Tibial artery (tissue), 4 donors: ENCODE results near the gene MMP15.
"Not testable (repeated sequence)": the region's sequence is repeated elsewhere in the genome, so short reads cannot be mapped to it uniquely, and the experiment has no call there.

ENCODE experiments used
- DNase-seq, 2 donors: peaks; one replicate each; pipeline ENCODE4 v3.0.0-alpha.2; 2019
- H3K27ac ChIP-seq, 2 donors: fragments of 200-600 bp; sonication (generic) in 1 of 2; 1 replicate in 1 of 2; 2 replicates in 1 of 2; pipeline ENCODE4 v1.5.1; 2018 to 2019; ENCODE audit warnings: mild to moderate bottlenecking in 1 of 2
- H3K27me3 ChIP-seq, 2 donors: fragments of 200-600 bp; sonication (generic) in 1 of 2; one replicate each; pipeline versions ENCODE4 v1.5.1 to v1.6.0; 2016 to 2019
- H3K36me3 ChIP-seq, 3 donors: fragments of 200-600 bp; sonication (generic) in 2 of 3; one replicate each; pipeline ENCODE4 v1.5.1; 2016 to 2019; ENCODE audit warnings: mild to moderate bottlenecking in 2 of 3
- H3K4me1 ChIP-seq, 4 donors: fragments of 200-600 bp; sonication (generic) in 2 of 4; 1 replicate in 3 of 4; 2 replicates in 1 of 4; pipeline ENCODE4 v1.5.1; 2016 to 2019
- H3K4me3 ChIP-seq, 2 donors: fragments of 200-600 bp; sonication (generic) in 1 of 2; 1 replicate in 1 of 2; 2 replicates in 1 of 2; pipeline ENCODE4 v1.5.1; 2018 to 2019; ENCODE audit warnings: mild to moderate bottlenecking in 2 of 2
- H3K9me3 ChIP-seq, 3 donors: fragments of 200-600 bp; sonication (generic) in 1 of 3; one replicate each; pipeline ENCODE4 v1.5.1; 2016 to 2019
- CTCF ChIP-seq, 2 experiments: fragments of 200-600 bp in 1 of 2; fragments of 450-650 bp in 1 of 2; IDR thresholded peaks; one replicate each; pipeline ENCODE4 v1.5.1; 2017 to 2019; ENCODE audit warnings: antibody characterized with exemption in 2 of 2, mild to moderate bottlenecking in 1 of 2, moderate library complexity in 1 of 2
- intact Hi-C: fragments of 100-400 bp; cut with DNase I; formaldehyde crosslinking; loops from one replicate; pipeline ENCODE4 v1.15.0; 2023; ENCODE audit warnings: low total_unique reads

MMP15 gene

DNA sequence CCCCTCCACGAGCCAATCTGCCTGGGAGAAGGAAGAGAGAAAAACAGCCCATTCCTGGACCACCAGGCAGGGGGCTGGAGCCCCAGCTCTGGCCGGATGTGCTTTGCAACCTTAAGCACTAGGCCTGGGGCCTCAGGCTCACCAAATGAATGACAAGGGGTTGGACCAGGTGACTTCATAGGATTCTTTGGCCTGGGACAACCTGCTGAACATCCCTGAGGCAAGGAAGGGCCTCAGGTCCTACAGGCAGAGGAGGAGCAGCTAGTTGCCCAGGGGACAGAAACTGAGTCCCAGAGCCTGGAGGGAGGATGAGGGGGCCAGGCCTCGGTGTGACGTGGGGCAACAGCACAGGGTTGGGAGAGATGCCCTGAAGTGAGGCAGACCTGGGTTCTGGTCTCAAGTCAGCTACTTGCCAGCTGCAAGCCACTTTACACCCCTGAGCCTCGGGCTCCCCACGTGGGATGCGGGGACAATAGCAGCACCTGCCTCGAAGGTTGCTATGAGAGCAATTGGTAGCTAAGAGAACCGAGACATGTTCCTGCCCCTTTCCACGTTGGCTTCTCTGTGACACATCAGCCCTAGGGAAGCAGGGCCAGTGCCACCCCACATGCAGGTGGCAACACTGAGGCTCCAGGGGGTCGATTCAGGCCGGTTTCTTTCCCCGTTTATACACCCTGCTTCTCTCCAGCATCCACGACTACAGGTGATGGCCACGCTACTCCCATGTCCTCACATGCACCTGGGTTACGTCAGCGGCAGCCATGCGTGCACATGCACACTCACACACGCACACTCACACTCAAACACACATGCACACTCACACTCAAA, 61.0 kb downstream of the MMP15 start:
- no peak overlapping the region for H3K27ac ChIP-seq
- intact Hi-C loops: no loop called here
- H3K9me3 ChIP-seq: no peaks in the 10 kb centered on the region
- H3K27me3 ChIP-seq: peaks cover 0 to 15% of the 10 kb centered on the region in 2 donors
- DNase-seq: no peak
- TF ChIP-seq CTCF (IDR thresholded peaks at IDR 0.05): no peak
- no peak overlapping the region for H3K4me3 ChIP-seq
- H3K36me3 ChIP-seq: no peaks in the 10 kb centered on the region
- no peaks in the 10 kb centered on the region for H3K4me1 ChIP-seq

- no peak for DNase-seq
- no peak for TF ChIP-seq CTCF (IDR thresholded peaks at IDR 0.05)
- no peaks in the 10 kb centered on the region for H3K4me1 ChIP-seq
Observed at GRCh38 chr16:58087209-58087913, 61.8 kb downstream of the MMP15 start.

GRCh38 chr16:58088091-58088490, 62.5 kb downstream of the MMP15 start:
- no peak overlapping the region for H3K27ac ChIP-seq

More at GRCh38 chr16:58087209-58087913, 61.8 kb downstream of the MMP15 start:
- H3K36me3 ChIP-seq: no peaks in the 10 kb centered on the region
- intact Hi-C loops: no loop called here
- H3K4me3 ChIP-seq: no peak overlapping the region
- H3K27ac ChIP-seq: no peak overlapping the region
- peaks cover 0 to 15% of the 10 kb centered on the region in 2 donors for H3K27me3 ChIP-seq
- no peaks in the 10 kb centered on the region for H3K9me3 ChIP-seq

GRCh38 chr16:58090396-58090795, 64.8 kb downstream of the MMP15 start:
- intact Hi-C loops, H3K36me3 ChIP-seq, H3K27ac ChIP-seq, DNase-seq, H3K4me3 ChIP-seq, H3K4me1 ChIP-seq, H3K9me3 ChIP-seq: not testable (repeated sequence)
- peaks cover 0 to 25% of the 10 kb centered on the region in 2 donors for H3K27me3 ChIP-seq

More at GRCh38 chr16:58088091-58088490, 62.5 kb downstream of the MMP15 start:
- Histone ChIP-seq H3K27me3 (peaks cover 0 to 15% of the 10 kb centered on the region in 2 donors), H3K4me1 (no peaks in the 10 kb centered on the region), H3K36me3 (no peaks in the 10 kb centered on the region), H3K9me3 (no peaks in the 10 kb centered on the region), H3K4me3 (no peak overlapping the region)
- DNase-seq: no peak
- TF ChIP-seq CTCF (IDR thresholded peaks at IDR 0.05): no peak
- intact Hi-C loops: no loop called here

DNA sequence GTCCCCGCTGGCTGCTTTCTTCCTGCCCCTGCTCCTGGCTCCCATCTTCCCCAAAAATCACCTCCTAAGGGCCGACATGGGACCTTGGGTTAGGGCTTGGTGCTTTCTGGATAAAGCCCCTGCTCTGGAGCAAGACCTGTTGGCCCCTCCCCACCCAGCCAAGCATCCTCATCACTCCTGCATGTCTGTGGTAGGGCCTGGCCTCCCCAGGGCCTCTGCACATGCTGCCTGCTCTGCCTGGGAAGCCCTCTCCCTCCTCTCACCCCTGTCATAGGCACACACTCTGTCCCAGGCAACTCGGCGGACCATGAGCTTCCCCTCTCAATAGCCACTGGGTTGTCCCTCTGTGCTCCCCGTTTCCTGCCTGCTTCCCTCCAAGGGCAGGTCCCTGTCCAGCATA, 68.5 kb downstream of the MMP15 start:
- Histone ChIP-seq H3K4me3 (no peak overlapping the region), H3K27me3 (peaks cover 0 to 36% of the 10 kb centered on the region in 2 donors), H3K36me3 (no peaks in the 10 kb centered on the region), H3K9me3 (no peaks in the 10 kb centered on the region), H3K4me1 (no peaks in the 10 kb centered on the region), H3K27ac (no peak overlapping the region)
- no peak for DNase-seq
- no peak for TF ChIP-seq CTCF (IDR thresholded peaks at IDR 0.05)
- intact Hi-C loops: no loop called here
